OCI-LY7 (cell line): ENCODE results near the gene TEX14. TPM values are rescaled to one million over a fixed set of nuclear protein-coding genes. Genes with fewer than 3 reads are reported as not detected.

ENCODE experiments used
- BruUV-seq: library from RNA; stranded (reverse); fragments of 400-500 nt; replicated peaks from 2 replicates; lab custom pipeline; 2021; lab: Mats Ljungman, UMichigan
- CTCF ChIA-PET: fragments of 300-600 bp; sonication (Branson Sonifier 250); formaldehyde crosslinking; loops from one replicate; lab custom pipeline; 2022; ENCODE audit warnings: antibody characterized with exemption; ENCODE audit not compliant: unreplicated experiment; lab: Charles Lee
- POLR2A ChIA-PET: fragments of 300-600 bp; sonication (Branson Sonifier 250); formaldehyde crosslinking; loops from one replicate; lab custom pipeline; 2022; ENCODE audit warnings: antibody characterized with exemption; lab: Charles Lee
- DNase-seq: peaks from one replicate; pipeline ENCODE4 v3.0.0-alpha.2; 2015; ENCODE audit warnings: low spot score
- H2AFZ ChIP-seq: fragments of 200-600 bp; sonication (generic), shearing (Covaris generic); 2 replicates; pipeline ENCODE4 v1.6.1; 2014; ENCODE audit warnings: mild to moderate bottlenecking, antibody characterized with exemption, low read length, moderate library complexity
- H3K27ac ChIP-seq: fragments of 200-600 bp; sonication (generic); 2 replicates; pipeline ENCODE4 v1.5.1; 2014; ENCODE audit warnings: mixed run types, low read depth, mild to moderate bottlenecking, moderate library complexity, low read length, inconsistent platforms; ENCODE audit not compliant: poor library complexity, severe bottlenecking
- H3K36me3 ChIP-seq: fragments of 200-600 bp; sonication (generic); 2 replicates; pipeline ENCODE4 v1.6.1; 2014; ENCODE audit warnings: mild to moderate bottlenecking, antibody characterized with exemption, low read length, moderate library complexity, mixed read lengths; ENCODE audit not compliant: insufficient read depth
- H3K4me1 ChIP-seq: fragments of 200-600 bp; sonication (generic); 2 replicates; pipeline ENCODE4 v1.5.1; 2014; ENCODE audit warnings: mild to moderate bottlenecking, low read length; ENCODE audit not compliant: insufficient read depth, poor library complexity, severe bottlenecking
- H3K4me2 ChIP-seq: fragments of 200-600 bp; sonication (generic); 2 replicates; pipeline ENCODE4 v1.6.1; 2014; ENCODE audit warnings: mild to moderate bottlenecking, low read length
- H3K4me3 ChIP-seq: fragments of 200-600 bp; sonication (generic); 2 replicates; pipeline ENCODE4 v1.5.1; 2014; ENCODE audit warnings: mild to moderate bottlenecking, low read depth, low read length; ENCODE audit not compliant: poor library complexity, severe bottlenecking
- H3K79me2 ChIP-seq: fragments of 200-600 bp; sonication (generic); 2 replicates; pipeline ENCODE4 v1.6.1; 2016; ENCODE audit warnings: low read depth, mild to moderate bottlenecking, low read length, moderate library complexity, mixed read lengths; ENCODE audit not compliant: insufficient read depth
- H3K9me2 ChIP-seq: fragments of 200-600 bp; sonication (generic); 2 replicates; pipeline ENCODE4 v1.6.1; 2016; ENCODE audit warnings: mild to moderate bottlenecking, low read length, mixed read lengths; ENCODE audit not compliant: insufficient read depth
- H3K9me3 ChIP-seq: fragments of 200-600 bp; sonication (generic); 2 replicates; pipeline ENCODE4 v1.6.1; 2014; ENCODE audit warnings: mild to moderate bottlenecking, mixed run types, low read length, mixed read lengths
- H4K20me1 ChIP-seq: fragments of 200-600 bp; sonication (generic); 2 replicates; pipeline ENCODE4 v1.6.1; 2014; ENCODE audit warnings: mild to moderate bottlenecking, antibody characterized with exemption, low read length, moderate library complexity, mixed read lengths; ENCODE audit not compliant: insufficient read depth
- CTCF ChIP-seq: fragments of 200-600 bp; sonication (generic); conservative IDR thresholded peaks from 2 replicates; pipeline ENCODE4 v1.5.1; 2014; ENCODE audit warnings: mild to moderate bottlenecking, antibody characterized with exemption, low read length, moderate library complexity, mixed read lengths
- EZH2phosphoT487 ChIP-seq: fragments of 200-600 bp; sonication (generic); IDR thresholded peaks from 2 replicates; pipeline ENCODE4 v1.6.1; 2018; ENCODE audit warnings: low read depth, borderline replicate concordance, mild to moderate bottlenecking, mixed run types, antibody characterized with exemption, low read length, moderate library complexity, mixed read lengths
- intact Hi-C: fragments of 100-400 bp; cut with micrococcal nuclease; formaldehyde crosslinking; loops from one replicate; pipeline ENCODE4 v1.10.0; 2022; ENCODE audit not compliant: unreplicated experiment
- total RNA-seq, 2 experiments: library from RNA; depleted of rRNA in 1 of 2; stranded (reverse); fragments of >200 nt in 1 of 2; shearing (Covaris generic) in 1 of 2; gene quantifications; 2 replicates each; pipeline ENCODE4 v1.2.3, GENCODE V29; 2014 to 2022

Gene TEX14
- total RNA-seq, 2 experiments from 2014 or later = 0.69 to 2.3 TPM

DNA sequence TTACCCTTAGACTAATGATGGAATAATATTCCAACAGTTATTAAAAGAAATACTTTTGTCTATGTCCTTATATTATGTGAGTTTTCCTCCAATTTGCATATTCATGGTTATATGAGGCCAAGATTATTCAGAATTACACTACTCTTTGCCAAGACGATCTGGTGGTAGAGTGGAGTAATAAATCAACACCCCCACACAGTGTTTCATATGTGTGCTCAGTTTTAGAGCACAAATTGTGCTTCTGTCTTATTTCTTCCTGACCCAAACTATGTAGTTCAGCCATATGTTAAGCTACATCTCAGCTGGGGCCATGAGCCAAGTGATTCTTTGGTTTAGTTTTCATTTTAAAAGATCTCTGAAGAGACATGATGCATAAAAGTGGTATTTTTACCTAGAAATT lies 37.0 kb upstream of the TEX14 start:
- H4K20me1 ChIP-seq = no peaks in the 10 kb centered on the region
- intact Hi-C loops = no loop called here
- POLR2A ChIA-PET = no interaction called here
- no peak overlapping the region for H2AFZ ChIP-seq
- TF ChIP-seq CTCF (no peak), EZH2phosphoT487 (no peak)
- CTCF ChIA-PET = no interaction called here
- no peak overlapping the region for H3K4me3 ChIP-seq
- H3K9me2 ChIP-seq = no peaks in the 10 kb centered on the region
- H3K36me3 ChIP-seq = peaks cover 77% of the 10 kb centered on the region
- no peak overlapping the region for H3K27ac ChIP-seq
- no peak overlapping the region for H3K4me2 ChIP-seq
- no peaks in the 10 kb centered on the region for H3K4me1 ChIP-seq
- no peak for DNase-seq
- no TSS peak for BruUV-seq
- no peaks in the 10 kb centered on the region for H3K9me3 ChIP-seq
- no peaks in the 10 kb centered on the region for H3K79me2 ChIP-seq

DNA sequence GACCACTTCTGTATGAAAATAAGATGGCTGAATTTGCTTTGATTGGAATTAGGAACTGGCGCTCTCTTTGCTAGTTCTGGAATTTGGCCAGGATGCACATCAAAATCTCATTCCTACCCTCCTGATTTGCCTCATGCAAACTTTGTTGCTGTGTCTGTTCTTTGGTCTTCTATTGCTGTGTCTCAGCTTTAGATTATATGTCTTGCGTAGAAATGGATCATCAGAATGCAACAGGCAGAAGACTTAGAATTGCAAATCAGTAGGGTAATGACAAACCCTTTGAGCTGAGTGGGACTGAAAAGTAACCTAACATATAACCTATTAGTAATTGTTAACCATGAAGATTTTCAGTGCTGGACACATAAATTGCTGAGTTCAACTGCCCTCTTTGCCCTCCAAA lies 30.9 kb upstream of the TEX14 start:
- CTCF ChIA-PET = no interaction called here

More for the DNA sequence above, 30.9 kb upstream of the TEX14 start:
- no peak overlapping the region for H2AFZ ChIP-seq
- no peaks in the 10 kb centered on the region for H3K9me3 ChIP-seq
- no peaks in the 10 kb centered on the region for H4K20me1 ChIP-seq
- no peaks in the 10 kb centered on the region for H3K79me2 ChIP-seq
- H3K27ac ChIP-seq = no peak overlapping the region
- POLR2A ChIA-PET = no interaction called here
- no peaks in the 10 kb centered on the region for H3K9me2 ChIP-seq
- H3K4me1 ChIP-seq = no peaks in the 10 kb centered on the region
- TF ChIP-seq CTCF (no peak), EZH2phosphoT487 (no peak)
- no peak overlapping the region for H3K4me2 ChIP-seq
- intact Hi-C loops = no loop called here
- DNase-seq = no peak
- H3K36me3 ChIP-seq = peaks cover 91% of the 10 kb centered on the region
- no TSS peak for BruUV-seq
- H3K4me3 ChIP-seq = no peak overlapping the region
